GM10248 (cell line): ENCODE results near the gene NUMB.

ENCODE experiments used
- CTCF ChIA-PET: fragments of 300-600 bp; sonication (Branson Sonifier 250); formaldehyde crosslinking; extraction: SDS; loops from one replicate; lab custom pipeline; 2021; ENCODE audit warnings: antibody characterized with exemption; lab: Yijun Ruan, JAX
- POLR2A ChIA-PET: fragments of 350-650 bp; sonication (Branson Sonifier 250); formaldehyde crosslinking; extraction: SDS; loops from one replicate; lab custom pipeline; 2020; ENCODE audit warnings: antibody characterized with exemption; lab: Yijun Ruan, JAX
- DNase-seq: peaks from one replicate; pipeline ENCODE4 v3.0.0; 2012; ENCODE audit errors: extremely low spot score
- CTCF ChIP-seq: IDR thresholded peaks from 2 replicates; pipeline ENCODE4 v1.5.1; 2012; ENCODE audit warnings: mild to moderate bottlenecking, low read depth; ENCODE audit errors: extremely low read depth, missing control alignments, control extremely low read depth

Gene NUMB

GRCh38 chr14:73267474-73267873 lies 190.9 kb downstream of the NUMB start:
- TF ChIP-seq CTCF = no peak
- POLR2A ChIA-PET = no interaction called here
- DNase-seq = no peak
- CTCF ChIA-PET = interaction anchor here (0.8 to 1.5 kb wide), 4 partner anchors 20 to 59 kb away, joined by 3 to 6 read pairs (median 4); no protein-coding TSS in a partner anchor

- ChIA-PET POLR2A (no interaction called here), CTCF (interaction anchor here (0.8 to 2.6 kb wide), 6 partner anchors 12 to 206 kb away, joined by 3 to 9 read pairs (median 4); no protein-coding TSS in a partner anchor)
- TF ChIP-seq CTCF = no peak
- DNase-seq = no peak
Observed at GRCh38 chr14:73266317-73266716, 192.0 kb downstream of the NUMB start.

- DNase-seq = no peak
- ChIA-PET CTCF (interaction anchor here (0.8 to 2.6 kb wide), 6 partner anchors 12 to 207 kb away, joined by 3 to 9 read pairs (median 4); no protein-coding TSS in a partner anchor), POLR2A (no interaction called here)
- TF ChIP-seq CTCF = no peak
Observed at GRCh38 chr14:73265721-73266046, 192.7 kb downstream of the NUMB start.

- ChIA-PET CTCF (interaction anchor here (1.1 to 2.6 kb wide), 4 partner anchors 11 to 207 kb away, joined by 3 to 9 read pairs (median 6); no protein-coding TSS in a partner anchor), POLR2A (no interaction called here)
- DNase-seq = no peak
- TF ChIP-seq CTCF = no peak
Observed at GRCh38 chr14:73264885-73265720, 193.2 kb downstream of the NUMB start.

GRCh38 chr14:73264080-73264884 lies 194.1 kb downstream of the NUMB start:
- DNase-seq = no peak
- no peak for TF ChIP-seq CTCF
- ChIA-PET CTCF (interaction anchor here (1.2 to 2.6 kb wide), 4 partner anchors 10 to 48 kb away, joined by 3 to 9 read pairs (median 4); no protein-coding TSS in a partner anchor), POLR2A (no interaction called here)

GRCh38 chr14:73263606-73264005 lies 194.7 kb downstream of the NUMB start:
- no peak for DNase-seq
- no peak for TF ChIP-seq CTCF
- CTCF ChIA-PET = interaction anchor here (1.2 to 1.6 kb wide), 3 partner anchors 9 to 48 kb away, joined by 3 to 4 read pairs (median 3); no protein-coding TSS in a partner anchor
- POLR2A ChIA-PET = interaction anchor here (0.5 kb wide), 1 partner anchor 122 kb away, joined by 4 read pairs; no protein-coding TSS in a partner anchor
